ENCODE measurements around the gene SRPX.

SRPX gene

GRCh38 chrX:38205039-38205438 is 15.6 kb downstream of the SRPX start:
- peaks cover 19% of the 10 kb centered on the region for H3K4me1 ChIP-seq (ENCODE audit: insufficient read depth, low read length, severe bottlenecking)
- H2AFZ ChIP-seq (ENCODE audit: low read length), result no peak overlapping the region
- no peaks in the 10 kb centered on the region for H4K20me1 ChIP-seq (ENCODE audit: insufficient read depth, low read length)
- no peak for TF ChIP-seq EZH2 (IDR thresholded peaks at IDR 0.05; ENCODE audit: borderline replicate concordance, low read length)
- TF ChIP-seq CTCF (IDR thresholded peaks at IDR 0.05; ENCODE audit: low read length), result no peak
- no peaks in the 10 kb centered on the region for H3K79me2 ChIP-seq (ENCODE audit: insufficient read depth, low read length)
- no peaks in the 10 kb centered on the region for H3K36me3 ChIP-seq (ENCODE audit: insufficient read depth, low read length)
- H3K27ac ChIP-seq (ENCODE audit: low read depth, low read length, poor library complexity, severe bottlenecking), result peak overlapping the region; percentile 89
- H3F3A ChIP-seq (ENCODE audit: insufficient read depth, low read length), result no peaks in the 10 kb centered on the region
- no peaks in the 10 kb centered on the region for H3K27me3 ChIP-seq (ENCODE audit: insufficient read depth, low read length)
- H3K9me3 ChIP-seq (ENCODE audit: low read length), result no peaks in the 10 kb centered on the region
- no peak overlapping the region for H3K9ac ChIP-seq (ENCODE audit: low read length)
- no peaks in the 10 kb centered on the region for H3K9me2 ChIP-seq (ENCODE audit: low read depth, low read length)
- H3K4me3 ChIP-seq (ENCODE audit: low read depth, low read length, poor library complexity, severe bottlenecking), result no peak overlapping the region
- peak overlapping the region; percentile 42; the same call in 1 of the 2 replicates for H3K4me2 ChIP-seq (ENCODE audit: low read length)

GRCh38 chrX:38192007-38192810 is 28.5 kb downstream of the SRPX start:
- H3K27ac ChIP-seq (ENCODE audit: low read depth, low read length, poor library complexity, severe bottlenecking), result no peak overlapping the region
- no peaks in the 10 kb centered on the region for H3F3A ChIP-seq (ENCODE audit: insufficient read depth, low read length)
- H3K27me3 ChIP-seq (ENCODE audit: insufficient read depth, low read length), result no peaks in the 10 kb centered on the region
- no peaks in the 10 kb centered on the region for H3K36me3 ChIP-seq (ENCODE audit: insufficient read depth, low read length)
- H3K9ac ChIP-seq (ENCODE audit: low read length), result no peak overlapping the region
- H3K4me1 ChIP-seq (ENCODE audit: insufficient read depth, low read length, severe bottlenecking), result no peaks in the 10 kb centered on the region
- H3K79me2 ChIP-seq (ENCODE audit: insufficient read depth, low read length), result no peaks in the 10 kb centered on the region
- H3K4me2 ChIP-seq (ENCODE audit: low read length), result no peak overlapping the region
- H4K20me1 ChIP-seq (ENCODE audit: insufficient read depth, low read length), result no peaks in the 10 kb centered on the region
- no peak overlapping the region for H3K4me3 ChIP-seq (ENCODE audit: low read depth, low read length, poor library complexity, severe bottlenecking)
- H2AFZ ChIP-seq (ENCODE audit: low read length), result no peak overlapping the region
- no peaks in the 10 kb centered on the region for H3K9me2 ChIP-seq (ENCODE audit: low read depth, low read length)
- TF ChIP-seq EZH2 (IDR thresholded peaks at IDR 0.05; ENCODE audit: borderline replicate concordance, low read length), result no peak
- TF ChIP-seq CTCF (IDR thresholded peaks at IDR 0.05; ENCODE audit: low read length), result peak; percentile 52; the same call in 1 of the 2 replicates
- H3K9me3 ChIP-seq (ENCODE audit: low read length), result no peaks in the 10 kb centered on the region

- no peaks in the 10 kb centered on the region for H4K20me1 ChIP-seq (ENCODE audit: insufficient read depth, low read length)
- TF ChIP-seq CTCF (IDR thresholded peaks at IDR 0.05; ENCODE audit: low read length) (no peak), EZH2 (IDR thresholded peaks at IDR 0.05; ENCODE audit: borderline replicate concordance, low read length) (no peak)
- no peaks in the 10 kb centered on the region for H3K27me3 ChIP-seq (ENCODE audit: insufficient read depth, low read length)
- H3K4me2 ChIP-seq (ENCODE audit: low read length), result no peak overlapping the region
- H3K36me3 ChIP-seq (ENCODE audit: insufficient read depth, low read length), result no peaks in the 10 kb centered on the region
- H3K79me2 ChIP-seq (ENCODE audit: insufficient read depth, low read length), result no peaks in the 10 kb centered on the region
- H3K4me1 ChIP-seq (ENCODE audit: insufficient read depth, low read length, severe bottlenecking), result no peaks in the 10 kb centered on the region
- H3K4me3 ChIP-seq (ENCODE audit: low read depth, low read length, poor library complexity, severe bottlenecking), result no peak overlapping the region
- no peaks in the 10 kb centered on the region for H3K9me3 ChIP-seq (ENCODE audit: low read length)
- no peak overlapping the region for H2AFZ ChIP-seq (ENCODE audit: low read length)
- H3F3A ChIP-seq (ENCODE audit: insufficient read depth, low read length), result no peaks in the 10 kb centered on the region
- no peaks in the 10 kb centered on the region for H3K9me2 ChIP-seq (ENCODE audit: low read depth, low read length)
- H3K9ac ChIP-seq (ENCODE audit: low read length), result no peak overlapping the region
- H3K27ac ChIP-seq (ENCODE audit: low read depth, low read length, poor library complexity, severe bottlenecking), result no peak overlapping the region
Measured at GRCh38 chrX:38189431-38190250, 31.0 kb downstream of the SRPX start.

All from OCI-LY1 (cell line).